GM18520 (cell line): ENCODE results near the gene COL18A1.
"Not testable (repeated sequence)": the region's sequence is repeated elsewhere in the genome, so short reads cannot be mapped to it uniquely, and the experiment has no call there.

Source experiments
- ATAC-seq: cut with Tn5 transposase; IDR thresholded peaks from one replicate; pipeline ENCODE4 v1.9.1; 2021; ENCODE audit not compliant: unreplicated experiment

Gene COL18A1

GRCh38 chr21:45529785-45530422, 124.9 kb downstream of the COL18A1 start:
- ATAC-seq: no peak

DNA sequence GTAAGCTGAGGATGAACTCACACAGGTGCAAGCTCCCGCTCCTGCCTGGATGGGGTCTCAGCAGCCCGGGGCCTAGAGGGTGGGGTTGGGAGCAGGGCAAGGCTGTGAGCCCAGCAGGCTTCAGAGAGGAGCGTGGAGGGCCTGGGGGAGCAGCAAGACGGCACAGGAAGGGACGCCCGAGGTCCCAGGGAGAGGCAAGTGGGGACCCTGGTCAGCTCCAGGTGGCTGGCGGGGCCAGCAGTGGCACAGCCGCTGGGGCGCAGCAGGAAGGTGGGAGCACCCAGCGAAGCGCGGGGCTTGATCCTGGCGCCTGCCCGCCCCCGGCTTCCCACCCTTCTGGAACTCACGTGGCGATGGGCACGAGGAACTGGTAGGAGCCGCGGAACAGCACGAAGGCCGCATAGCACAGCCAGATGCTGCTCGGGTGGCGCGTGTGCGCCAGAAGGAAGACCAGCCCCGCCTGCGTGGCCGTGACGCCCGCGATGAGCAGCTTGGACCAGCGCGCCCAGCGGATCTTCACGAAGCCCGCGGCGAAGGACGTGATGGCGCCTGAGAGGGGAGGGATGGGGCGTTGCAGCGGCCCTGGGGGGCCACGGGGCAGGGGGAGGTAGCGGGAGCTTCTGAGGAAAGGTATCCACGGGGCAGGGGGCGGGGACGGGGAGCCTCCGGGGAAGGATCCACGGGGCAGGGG, 125.6 kb downstream of the COL18A1 start:
- no peak for ATAC-seq

DNA sequence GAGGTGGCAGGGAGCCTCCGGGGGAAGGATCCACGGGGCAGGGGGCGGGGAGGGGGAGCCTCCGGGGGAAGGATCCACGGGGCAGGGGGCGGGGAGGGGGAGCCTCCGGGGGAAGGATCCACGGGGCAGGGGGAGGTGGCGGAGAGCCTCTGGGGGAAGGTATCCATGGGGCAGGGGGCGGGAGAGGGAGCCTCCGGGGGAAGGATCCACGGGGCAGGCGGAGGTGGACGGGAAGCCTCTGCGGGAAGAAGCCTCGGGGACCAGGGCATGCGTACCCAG, 126.1 kb downstream of the COL18A1 start:
- ATAC-seq: not testable (repeated sequence)

DNA sequence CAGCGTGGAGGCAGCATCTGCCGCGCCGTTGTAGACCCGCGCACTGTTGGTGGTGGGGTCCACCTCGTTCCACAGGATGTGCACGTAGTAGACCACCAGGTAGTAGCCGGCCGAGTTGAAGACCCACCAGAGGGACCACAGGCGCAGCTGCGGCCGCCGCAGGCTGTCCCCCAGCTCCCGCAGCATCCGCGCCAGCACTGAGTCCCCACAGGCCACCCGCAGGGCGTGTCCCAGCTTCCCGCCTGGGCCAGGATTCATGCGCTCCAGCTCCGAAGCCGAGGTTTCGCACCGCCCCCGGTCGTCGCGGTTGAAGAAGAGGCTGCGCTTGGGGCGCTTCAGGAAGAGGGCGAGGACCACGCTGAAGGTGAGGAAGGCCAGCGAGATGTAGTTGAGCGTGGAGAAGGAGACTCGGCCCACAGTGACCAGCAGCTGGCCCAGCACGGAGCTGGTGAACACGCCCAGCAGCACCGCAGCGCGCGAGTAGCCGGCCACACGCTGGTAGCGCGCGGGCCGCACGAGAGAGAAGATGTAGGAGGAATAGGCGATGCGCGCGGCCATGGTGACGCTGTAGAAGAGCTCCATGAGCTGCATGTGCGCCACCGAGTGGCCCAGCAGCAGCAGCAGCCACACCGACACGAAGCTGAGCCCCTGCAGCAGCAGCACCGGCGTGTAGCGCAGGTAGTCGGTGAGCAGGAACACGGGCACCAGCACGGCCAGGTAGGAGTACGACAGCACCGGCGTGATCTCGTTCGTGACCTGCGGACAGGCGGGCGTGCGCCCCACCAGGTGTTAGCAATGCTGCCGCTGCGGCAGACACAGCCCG, 126.6 kb downstream of the COL18A1 start:
- ATAC-seq: no peak

- ATAC-seq: no peak
These were observed 127.9 kb downstream of the COL18A1 start for GRCh38 chr21:45532826-45533360.

GRCh38 chr21:45533361-45533845, 128.4 kb downstream of the COL18A1 start:
- no peak for ATAC-seq

GRCh38 chr21:45533846-45534635, 129.1 kb downstream of the COL18A1 start:
- ATAC-seq: no peak

DNA sequence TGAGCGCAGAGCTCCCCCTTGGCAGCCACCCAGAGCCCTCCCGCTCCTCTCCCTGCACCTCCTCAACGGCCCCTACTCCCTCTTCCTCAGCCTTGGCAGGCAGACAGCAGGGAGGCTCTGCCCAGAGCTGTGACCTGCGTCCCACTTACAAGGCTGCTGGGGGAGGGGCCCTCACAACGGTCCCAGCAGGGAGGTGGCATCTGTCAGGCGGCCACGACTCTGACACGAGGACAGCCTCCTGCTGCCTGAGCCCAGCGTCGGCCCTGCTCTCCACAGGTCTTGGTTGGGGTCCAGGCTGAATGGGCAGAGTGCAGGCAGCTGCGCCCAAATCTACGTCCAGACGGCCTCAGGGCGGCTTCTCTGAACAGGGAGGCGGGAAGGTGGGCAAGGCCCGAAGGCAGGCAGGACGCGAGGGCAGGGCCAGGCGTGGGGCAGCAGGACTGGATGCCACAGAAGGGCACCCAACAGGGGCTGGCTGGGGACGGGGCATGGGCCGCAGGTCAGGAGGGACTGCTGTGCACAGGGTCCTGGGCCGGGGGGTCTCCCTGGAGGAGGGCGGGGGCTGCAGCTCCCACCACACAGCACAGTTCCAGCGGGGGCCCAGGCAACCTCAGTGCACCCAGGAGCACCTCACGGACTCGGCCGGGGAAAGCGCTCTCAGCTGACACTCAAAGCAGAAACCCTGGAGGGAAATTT, 129.8 kb downstream of the COL18A1 start:
- ATAC-seq: no peak

GRCh38 chr21:45535341-45536081, 130.5 kb downstream of the COL18A1 start:
- no peak for ATAC-seq

- ATAC-seq: no peak
These were observed 131.5 kb downstream of the COL18A1 start for GRCh38 chr21:45536301-45537081.

DNA sequence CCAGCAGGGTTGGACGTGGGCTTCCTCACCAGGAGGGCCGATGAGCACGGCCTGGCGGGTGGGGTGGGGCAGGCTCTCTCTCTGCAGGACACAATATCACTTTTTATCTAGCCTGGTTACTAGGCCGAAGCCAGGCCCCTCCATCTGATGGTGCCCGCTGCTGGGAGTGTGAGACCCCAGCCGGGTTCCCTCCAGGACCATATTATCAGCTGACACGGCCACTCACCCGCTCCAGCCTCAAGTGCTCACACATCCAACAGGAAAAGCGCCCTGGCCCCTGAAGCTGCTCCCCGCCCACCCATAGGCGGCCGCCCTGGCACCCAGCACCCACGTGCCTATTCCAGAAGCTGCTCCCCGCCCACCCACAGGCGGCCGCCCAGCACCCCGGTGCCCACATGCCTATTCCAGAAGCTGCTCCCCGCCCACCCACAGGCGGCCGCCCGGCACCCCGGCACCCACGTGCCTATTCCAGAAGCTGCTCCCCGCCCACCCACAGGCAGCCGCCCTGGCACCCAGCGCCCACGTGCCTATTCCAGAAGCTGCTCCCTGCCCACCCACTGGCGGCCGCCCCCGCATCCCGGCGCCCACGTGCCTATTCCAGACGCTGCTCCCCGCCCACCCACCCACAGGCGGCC, 132.3 kb downstream of the COL18A1 start:
- no peak for ATAC-seq

DNA sequence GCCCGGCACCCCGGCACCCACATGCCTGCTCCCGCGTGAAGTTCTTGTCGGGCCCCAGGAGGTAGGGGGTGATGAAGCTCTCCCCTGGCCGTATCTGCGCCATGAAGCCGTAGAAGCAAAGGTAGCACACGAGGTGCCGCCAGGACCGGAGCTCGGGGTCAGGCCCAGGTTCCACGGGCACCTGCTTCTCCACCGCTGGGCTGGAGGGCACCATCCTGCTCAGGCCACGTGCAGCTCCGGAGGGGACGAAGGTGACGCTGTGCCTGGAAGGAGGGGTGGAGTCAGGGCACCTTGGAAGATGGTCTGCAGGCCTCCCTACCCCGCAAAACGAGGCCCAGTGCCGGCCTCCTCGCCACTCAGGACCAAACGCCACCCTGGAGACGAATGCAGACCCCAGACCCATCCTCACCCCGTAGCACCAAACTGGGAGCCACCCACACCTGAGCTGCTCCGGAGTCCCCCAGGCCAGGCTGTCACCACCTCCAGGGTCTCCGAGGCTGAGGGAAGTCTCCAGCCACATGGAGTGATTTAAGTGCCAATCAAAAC, 132.9 kb downstream of the COL18A1 start:
- ATAC-seq: no peak

DNA sequence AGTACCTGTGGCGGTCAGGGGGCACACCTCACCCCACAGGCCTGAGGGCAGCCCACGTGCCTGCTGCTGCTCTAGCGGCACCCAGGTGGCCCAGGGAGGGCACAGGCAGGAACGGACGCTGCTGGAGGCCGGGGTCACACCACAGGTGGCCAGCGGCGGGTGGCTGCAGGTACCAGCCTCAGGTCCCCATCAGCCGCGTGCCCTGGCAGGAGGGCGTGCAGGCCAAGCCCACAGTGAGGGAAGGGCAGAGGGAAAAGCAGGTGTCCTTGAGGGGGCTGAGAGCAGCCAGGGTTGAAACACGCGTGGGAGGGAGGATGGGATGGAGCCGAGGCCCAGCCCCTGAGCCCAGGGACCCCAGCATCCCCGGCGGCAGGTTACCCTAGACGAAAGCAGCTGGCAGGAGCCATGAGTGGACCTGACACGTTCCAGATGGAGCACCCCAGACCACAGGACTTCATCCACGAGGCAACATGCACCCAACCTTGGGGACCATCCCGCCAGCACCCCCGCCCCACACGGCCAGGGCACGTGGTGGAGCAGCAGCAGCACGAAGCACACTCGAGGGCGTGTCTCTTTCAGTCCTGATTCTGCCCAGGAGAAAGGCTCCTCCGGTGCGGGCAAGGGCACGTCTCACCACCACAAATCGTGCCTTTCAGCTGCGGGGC, 133.5 kb downstream of the COL18A1 start:
- no peak for ATAC-seq

DNA sequence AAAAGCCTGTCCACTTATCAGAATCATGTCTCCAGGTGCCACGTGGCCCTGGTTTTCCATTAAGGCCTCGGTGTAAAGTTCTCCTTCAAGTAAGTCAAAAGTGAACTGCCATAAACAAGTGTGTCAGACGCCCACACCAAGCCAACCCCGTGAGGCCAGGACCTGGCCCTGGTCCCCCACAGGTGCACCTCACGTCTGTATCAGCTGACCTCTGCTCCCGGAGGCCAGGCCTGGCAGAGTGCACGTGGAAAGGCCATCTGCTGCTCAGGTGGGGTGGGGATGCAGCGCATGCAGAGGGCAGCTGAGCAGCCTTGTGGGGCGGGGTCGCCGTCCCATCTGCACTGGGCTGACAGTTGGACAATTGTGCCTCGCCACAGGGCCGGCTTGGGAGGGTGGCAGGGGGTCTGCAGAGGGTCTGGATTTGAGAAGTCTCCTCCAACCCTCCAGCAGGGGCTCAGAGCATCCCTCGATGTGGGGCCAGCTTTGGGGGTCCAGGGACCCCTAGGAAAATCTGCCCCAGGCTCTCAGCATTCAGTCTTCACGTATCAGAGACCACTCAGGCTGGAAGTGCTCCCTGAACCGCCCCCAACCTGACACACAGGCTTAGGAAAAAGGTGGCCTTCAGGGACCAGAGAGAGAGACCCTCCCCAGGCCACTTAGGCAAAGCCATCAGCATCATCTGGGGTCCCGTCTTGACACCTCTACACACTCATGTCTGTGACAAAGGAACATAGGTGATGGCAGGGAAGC, 134.3 kb downstream of the COL18A1 start:
- ATAC-seq: no peak

- no peak for ATAC-seq
These were observed 135.0 kb downstream of the COL18A1 start for GRCh38 chr21:45539796-45540600.

GRCh38 chr21:45540601-45540970, 135.6 kb downstream of the COL18A1 start:
- ATAC-seq: no peak
